Fibroblast of the conjunctiva (primary cell): Measurements from ENCODE around the gene CYTH3.
"Not testable (repeated sequence)": the region's sequence is repeated elsewhere in the genome, so short reads cannot be mapped to it uniquely, and the experiment has no call there.

Source experiments
- DNase-seq: peaks from one replicate; pipeline ENCODE4 v3.0.0-alpha.2; 2010; ENCODE audit warnings: low read depth

The CYTH3 gene

DNA sequence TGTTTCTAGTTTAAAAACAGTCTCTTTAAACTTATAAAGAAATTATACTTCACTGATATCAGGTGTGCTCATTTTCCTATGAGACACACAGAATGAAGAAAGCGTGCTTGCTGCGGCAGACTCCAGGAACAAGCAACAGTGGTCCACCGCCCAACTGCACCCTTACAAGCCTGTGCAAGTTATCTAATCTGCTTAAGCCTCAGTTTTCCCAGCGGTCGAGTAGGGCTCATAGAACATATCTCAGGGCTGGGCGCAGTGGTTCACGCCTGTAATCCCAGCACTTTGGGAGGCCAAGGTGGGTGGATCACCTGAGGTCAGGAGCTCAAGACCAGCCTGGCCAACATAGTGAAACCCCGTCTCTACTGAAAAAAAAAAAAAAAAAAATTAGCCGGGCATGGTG is 43.1 kb downstream of the CYTH3 start:
- DNase-seq, result not testable (repeated sequence)

- DNase-seq, result peak; percentile 66
These were observed 43.8 kb downstream of the CYTH3 start for GRCh38 chr7:6228361-6229229.

GRCh38 chr7:6227294-6227846 is 45.1 kb downstream of the CYTH3 start:
- peak; percentile 68 for DNase-seq

DNA sequence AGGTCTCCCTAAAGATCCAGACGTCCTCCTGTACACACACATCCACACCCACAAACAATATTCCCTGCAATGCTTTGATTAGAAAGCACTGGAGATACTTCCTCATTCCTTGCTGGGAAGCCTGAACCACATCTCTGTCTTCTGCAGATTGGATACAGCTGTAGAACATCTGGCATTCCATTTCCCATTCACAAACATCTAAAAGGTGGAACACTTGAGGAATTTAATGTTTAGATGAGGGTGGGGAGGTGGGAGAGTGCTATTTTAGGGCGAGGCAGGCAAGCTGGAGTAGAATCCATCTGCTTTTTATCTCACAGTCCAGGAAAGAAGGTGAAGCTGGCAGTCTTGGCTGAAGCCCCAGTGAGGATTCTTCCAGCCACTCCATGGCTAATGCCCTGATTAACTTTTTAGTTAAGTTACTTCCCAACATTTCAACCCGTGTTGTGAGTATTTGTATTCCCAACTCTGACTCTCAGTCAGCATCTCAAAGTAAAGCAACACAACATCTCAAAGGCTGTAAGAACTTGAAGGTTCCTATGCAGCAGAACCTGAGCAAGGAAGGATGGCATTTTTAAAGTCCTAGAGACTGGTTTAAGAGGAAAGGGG is 46.1 kb downstream of the CYTH3 start:
- DNase-seq, result no peak

- DNase-seq, result not testable (repeated sequence)
These were observed 49.0 kb downstream of the CYTH3 start for GRCh38 chr7:6223411-6223810.

GRCh38 chr7:6223010-6223409 is 49.4 kb downstream of the CYTH3 start:
- not testable (repeated sequence) for DNase-seq

- DNase-seq, result no peak
These were observed 50.8 kb downstream of the CYTH3 start for GRCh38 chr7:6221340-6222319.

DNA sequence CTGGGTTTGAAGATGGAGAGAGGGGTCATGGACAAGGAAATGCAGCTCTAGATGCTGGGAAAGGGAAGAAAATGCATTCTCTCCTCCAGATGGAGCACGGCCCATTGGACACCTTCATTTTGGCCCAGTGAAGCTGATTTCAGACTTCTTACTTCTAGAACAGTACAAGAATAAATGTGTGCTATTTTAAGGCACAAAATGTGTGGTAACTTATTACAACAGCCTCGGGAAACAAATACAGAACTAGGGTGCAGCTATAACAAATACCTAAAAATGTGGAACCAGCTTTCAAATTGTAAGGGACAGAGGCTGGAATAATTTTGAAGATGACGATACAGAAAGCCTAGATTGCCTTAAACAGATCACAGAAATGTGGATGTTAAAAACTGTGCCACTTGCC is 54.1 kb downstream of the CYTH3 start:
- DNase-seq, result no peak

- DNase-seq, result no peak
These were observed 60.4 kb downstream of the CYTH3 start for GRCh38 chr7:6212008-6212407.

- no peak for DNase-seq
These were observed 61.6 kb downstream of the CYTH3 start for GRCh38 chr7:6210621-6211372.

DNA sequence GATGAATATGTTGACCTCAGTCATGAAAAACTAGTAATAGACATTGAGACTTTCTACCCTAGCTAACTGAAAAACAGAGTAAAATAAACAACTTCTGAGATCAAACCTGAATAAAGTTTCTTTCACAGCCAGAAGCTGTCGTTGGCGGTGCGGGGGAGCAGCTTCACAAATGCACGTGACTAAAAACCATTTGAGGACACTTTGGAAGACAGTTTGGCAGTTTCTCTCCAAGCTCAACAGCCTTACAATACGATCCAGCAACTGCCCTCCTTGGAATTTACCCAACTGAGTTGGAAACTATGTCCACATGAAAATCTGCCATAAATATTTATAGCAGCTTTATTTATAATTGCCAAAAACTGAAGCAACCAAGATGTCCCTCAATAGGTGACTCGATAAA is 63.1 kb downstream of the CYTH3 start:
- no peak for DNase-seq

GRCh38 chr7:6208573-6209328 is 63.7 kb downstream of the CYTH3 start:
- DNase-seq, result no peak

- peak; percentile 26 for DNase-seq
These were observed 66.3 kb downstream of the CYTH3 start for GRCh38 chr7:6205971-6206660.

GRCh38 chr7:6203381-6203780 is 69.0 kb downstream of the CYTH3 start:
- DNase-seq, result no peak

DNA sequence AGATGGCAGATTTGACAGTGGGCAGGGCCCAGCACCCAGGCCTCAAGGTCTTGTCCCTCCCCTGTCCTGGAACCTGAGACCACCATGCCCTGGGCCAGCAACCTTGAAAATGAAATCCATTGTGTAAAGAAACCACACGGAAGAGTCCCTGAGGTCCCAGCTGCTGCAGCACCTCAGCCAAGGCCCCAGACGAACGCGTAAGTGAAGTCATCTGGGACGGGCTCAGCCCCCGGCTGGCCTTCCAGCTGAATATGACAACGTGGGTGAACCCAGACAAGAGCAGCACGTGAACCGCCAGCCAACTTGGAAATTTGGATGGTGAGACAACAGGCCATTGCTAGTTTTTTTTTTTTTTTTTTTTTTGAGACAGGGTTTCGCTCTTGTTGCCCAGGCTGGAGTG is 70.3 kb downstream of the CYTH3 start:
- DNase-seq, result no peak

DNA sequence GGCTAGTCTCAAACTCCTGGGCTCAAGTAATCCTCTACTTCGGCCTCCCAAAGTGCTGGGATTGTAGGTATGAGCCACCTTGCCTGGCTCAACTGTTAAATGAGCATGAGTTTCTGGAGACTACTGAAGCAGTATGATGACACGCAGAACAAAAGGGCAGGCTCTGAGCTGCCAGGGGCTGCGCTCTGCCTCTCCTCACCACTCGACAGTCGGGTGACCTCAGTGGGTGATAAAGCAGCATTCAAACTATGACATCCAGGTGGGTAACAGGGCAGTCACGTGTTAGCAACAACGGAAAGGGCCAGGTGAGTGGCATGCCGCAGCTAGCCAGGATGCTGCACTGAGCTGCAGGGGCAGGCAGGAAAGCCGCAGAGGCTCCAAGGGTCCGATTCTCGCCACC is 71.5 kb downstream of the CYTH3 start:
- DNase-seq, result no peak

DNA sequence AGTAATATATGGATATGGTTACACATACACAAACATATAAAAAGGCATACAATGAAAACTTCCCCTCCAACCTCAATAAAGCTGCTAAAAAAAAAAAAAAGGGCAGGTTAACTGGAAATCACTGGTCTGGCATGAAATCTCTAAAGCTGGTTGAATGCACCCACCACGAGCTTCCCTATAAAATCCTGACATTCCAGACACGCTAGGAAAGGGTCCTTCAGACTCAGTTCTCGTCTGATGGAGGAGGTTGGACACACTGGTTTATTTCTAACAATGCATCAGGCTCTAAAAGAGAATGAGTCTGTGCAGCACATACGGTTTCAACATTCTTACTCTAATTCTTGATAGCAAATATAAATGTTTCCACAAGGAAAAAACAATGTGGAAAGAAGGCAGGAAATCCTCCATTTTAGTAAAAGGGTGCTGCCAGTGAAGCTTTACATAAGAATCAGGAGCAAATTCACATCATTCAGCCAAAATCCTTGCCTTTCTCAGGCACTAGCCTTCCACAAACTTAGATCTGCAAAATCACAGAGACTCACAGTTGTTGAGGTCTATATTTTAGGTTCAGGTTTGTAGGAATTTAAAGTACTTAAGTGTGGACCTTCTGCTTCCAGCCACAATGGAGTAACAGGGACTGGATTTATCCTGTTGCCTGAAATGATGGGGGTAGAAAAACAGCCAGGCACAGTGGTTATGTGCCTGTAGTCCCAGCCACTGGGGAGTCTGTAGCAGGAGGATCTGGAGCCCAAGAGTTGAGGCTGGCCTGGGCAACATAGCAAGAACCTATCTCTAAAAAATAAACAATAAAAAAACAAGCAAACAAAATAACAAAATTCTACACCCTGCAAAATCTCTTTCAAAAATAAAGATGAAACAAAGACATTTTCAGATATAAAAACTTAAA is 73.5 kb downstream of the CYTH3 start:
- no peak for DNase-seq

DNA sequence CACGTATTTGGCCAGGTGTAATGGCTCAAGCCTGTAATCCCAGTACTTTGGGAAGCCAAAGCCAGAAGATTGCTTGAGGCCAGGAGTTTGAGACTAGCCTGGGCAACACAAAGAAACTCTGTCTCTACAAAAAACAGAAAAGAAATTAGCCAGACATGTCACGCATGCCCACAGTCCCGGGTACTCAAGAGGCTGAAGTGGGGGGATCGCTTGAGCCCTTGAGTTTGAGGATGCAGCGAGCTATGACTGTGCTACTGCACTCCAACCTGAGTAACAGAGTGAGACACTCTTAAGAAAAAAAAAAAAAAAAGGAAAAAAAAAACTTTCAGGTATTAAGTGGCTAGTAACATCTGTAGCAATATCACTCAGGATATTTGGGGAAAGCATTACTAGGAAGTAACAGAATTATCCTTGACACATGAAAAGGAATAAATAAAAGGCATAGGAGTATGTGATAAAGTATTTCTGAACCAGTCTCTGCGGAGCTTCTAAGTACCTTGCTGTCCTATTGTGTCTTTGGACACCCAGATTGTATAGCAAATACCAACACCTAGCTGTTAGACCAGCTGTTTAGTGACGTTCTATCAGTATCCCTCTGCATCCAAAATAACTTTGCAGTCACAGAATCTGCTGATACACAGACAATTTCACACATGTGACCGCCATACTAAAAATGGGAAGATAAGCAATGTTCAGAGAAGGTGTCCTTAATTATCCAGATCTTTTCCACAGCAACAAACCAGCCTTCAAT is 74.4 kb downstream of the CYTH3 start:
- DNase-seq, result no peak
